OCI-LY7 (cell line): Measurements from ENCODE around the gene RORC.

ENCODE experiments used
- CTCF ChIP-seq: fragments of 200-600 bp; sonication (generic); conservative IDR thresholded peaks from 2 replicates; pipeline ENCODE4 v1.5.1; 2014; ENCODE audit warnings: mild to moderate bottlenecking, antibody characterized with exemption, low read length, moderate library complexity, mixed read lengths
- EZH2phosphoT487 ChIP-seq: fragments of 200-600 bp; sonication (generic); IDR thresholded peaks from 2 replicates; pipeline ENCODE4 v1.6.1; 2018; ENCODE audit warnings: low read depth, borderline replicate concordance, mild to moderate bottlenecking, mixed run types, antibody characterized with exemption, low read length, moderate library complexity, mixed read lengths

- TF ChIP-seq CTCF = no peak
- TF ChIP-seq EZH2phosphoT487 = no peak
Measured at GRCh38 chr1:151774256-151774922, 57.2 kb downstream of the RORC start.
